Testis (tissue), 2 donors: ENCODE measurements around the gene TGFBR2.

Experiments
- CTCF ChIP-seq, 3 experiments: fragments of 450-650 bp in 2 of 3; fragments of 200-600 bp in 1 of 3; sonication (generic) in 1 of 3; IDR thresholded peaks; one replicate each; pipeline ENCODE4 v1.5.1; 2016 to 2019; ENCODE audit warnings: antibody characterized with exemption in 3 of 3, mild to moderate bottlenecking in 2 of 3, moderate library complexity in 1 of 3
- POLR2A ChIP-seq: fragments of 450-650 bp; IDR thresholded peaks from one replicate; pipeline ENCODE4 v1.6.1; 2017; ENCODE audit warnings: antibody characterized with exemption, mild to moderate bottlenecking, moderate library complexity

DNA sequence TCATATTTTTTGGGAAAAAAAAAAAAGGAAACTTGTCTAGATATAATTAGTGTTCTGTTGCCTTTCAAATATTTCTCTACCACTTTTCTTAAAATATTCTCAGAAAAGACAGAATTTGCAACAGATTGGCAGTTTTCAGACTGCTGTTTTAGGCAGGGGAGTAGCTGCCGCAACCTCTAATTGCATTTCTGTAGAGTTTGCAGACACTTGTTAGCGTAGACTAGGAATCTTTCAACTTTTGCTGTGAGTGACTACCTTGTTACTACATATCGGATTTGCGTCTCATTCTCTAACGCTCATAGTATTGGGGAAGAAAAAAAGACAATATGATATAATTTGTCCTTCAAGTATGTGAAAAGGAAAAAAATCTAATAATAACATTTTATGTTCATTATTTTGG is 10.7 kb downstream of the TGFBR2 start:
- TF ChIP-seq CTCF (IDR thresholded peaks at IDR 0.05) (no peak), POLR2A (no peak)
